Mucosa of descending colon (tissue), 3 donors: ENCODE data around the gene HELZ. TPM values are rescaled to one million over a fixed set of nuclear protein-coding genes. Genes with fewer than 3 reads are reported as not detected.
A peak's percentile ranks its signal among the peaks of the same experiment; 100 is the strongest.

ENCODE experiments used
- ATAC-seq: fragments of 200-7000 bp; cut with Tn5 transposase; one replicate; pipeline ENCODE4 v1.9.1; 2020; ENCODE audit warnings: mild to moderate bottlenecking, moderate library complexity
- DNase-seq, 3 donors: peaks; one replicate each; pipeline ENCODE4 v3.0.0-alpha.2; 2020
- H3K36me3 ChIP-seq: fragments of 200-600 bp; one replicate; pipeline ENCODE4 v1.8.0; 2021; ENCODE audit warnings: low read depth, mild to moderate bottlenecking
- H3K4me1 ChIP-seq: fragments of 200-600 bp; one replicate; pipeline ENCODE4 v1.8.0; 2021; ENCODE audit warnings: low read depth, mild to moderate bottlenecking
- H3K4me3 ChIP-seq: fragments of 200-600 bp; one replicate; pipeline ENCODE4 v1.8.0; 2021; ENCODE audit warnings: mild to moderate bottlenecking
- H3K9me3 ChIP-seq: fragments of 200-600 bp; one replicate; pipeline ENCODE4 v1.8.0; 2021; ENCODE audit warnings: mild to moderate bottlenecking
- CTCF ChIP-seq: fragments of 200-600 bp; IDR thresholded peaks from one replicate; pipeline ENCODE4 v1.8.0; 2022; ENCODE audit warnings: antibody characterized with exemption, mild to moderate bottlenecking
- intact Hi-C, 2 donors: fragments of 100-400 bp; cut with DNase I in 1 of 2; cut with micrococcal nuclease in 1 of 2; formaldehyde crosslinking; loops; one replicate each; pipeline versions ENCODE4 v1.11.0 to v1.11.1; 2022; cut with DNase I, micrococcal nuclease
- total RNA-seq, 3 donors: library from RNA; stranded (reverse); fragmentation: NEBNext Ultra II Directional in 2 of 3; extraction: Animal tissue kit (Norgen Biotek cat#: 25700) in 2 of 3; gene quantifications; one replicate each; pipeline versions ENCODE4 v1.2.1 to v1.2.4, GENCODE V29; 2021 to 2023
- donor health status: DM: no; HTN: no; CAD: no; lungs with moderate emphysema.
- donor health status: DM: no; HTN: no; CAD: no.
- donor health status: DM: no; HTN: yes; CAD: no.

HELZ gene
- total RNA-seq, 3 donors from 2014 or later: 43.2 to 65.3 (median 43.3) TPM

GRCh38 chr17:67056746-67057490, 188.1 kb downstream of the HELZ start:
- Histone ChIP-seq H3K36me3 (no peaks in the 10 kb centered on the region), H3K4me1 (peaks cover 12% of the 10 kb centered on the region), H3K4me3 (no peak overlapping the region), H3K9me3 (no peaks in the 10 kb centered on the region)
- no peak for TF ChIP-seq CTCF
- intact Hi-C loops: no loop called here
- DNase-seq: no peak
- ATAC-seq: peak; percentile 23

- peak; percentile 96 for ATAC-seq
- peaks cover 12% of the 10 kb centered on the region for H3K4me1 ChIP-seq
- intact Hi-C loops: no loop called here
- peak in 2 of 3 donors; percentile 57 to 71 for DNase-seq
- no peaks in the 10 kb centered on the region for H3K9me3 ChIP-seq
- H3K4me3 ChIP-seq: no peak overlapping the region
- H3K36me3 ChIP-seq: no peaks in the 10 kb centered on the region
- no peak for TF ChIP-seq CTCF
Observed at GRCh38 chr17:67055811-67056745, 188.9 kb downstream of the HELZ start.

- Histone ChIP-seq H3K9me3 (no peaks in the 10 kb centered on the region), H3K4me3 (no peak overlapping the region), H3K36me3 (no peaks in the 10 kb centered on the region), H3K4me1 (peaks cover 12% of the 10 kb centered on the region)
- TF ChIP-seq CTCF: no peak
- intact Hi-C loops: no loop called here
- DNase-seq: no peak
- no peak for ATAC-seq
Observed at GRCh38 chr17:67055041-67055443, 190.0 kb downstream of the HELZ start.

- no peak overlapping the region for H3K4me3 ChIP-seq
- peaks cover 12% of the 10 kb centered on the region for H3K4me1 ChIP-seq
- no peak for DNase-seq
- no peak for TF ChIP-seq CTCF
- no peaks in the 10 kb centered on the region for H3K36me3 ChIP-seq
- ATAC-seq: no peak
- intact Hi-C loops: no loop called here
- H3K9me3 ChIP-seq: peaks cover 1% of the 10 kb centered on the region
Observed at GRCh38 chr17:67054608-67055007, 190.4 kb downstream of the HELZ start.

- no peak for TF ChIP-seq CTCF
- Histone ChIP-seq H3K4me3 (no peak overlapping the region), H3K9me3 (peaks cover 6% of the 10 kb centered on the region), H3K36me3 (no peaks in the 10 kb centered on the region), H3K4me1 (peaks cover 12% of the 10 kb centered on the region)
- ATAC-seq: no peak
- DNase-seq: no peak
- intact Hi-C loops: no loop called here
Observed at GRCh38 chr17:67054011-67054591, 190.9 kb downstream of the HELZ start.
